Nephron progenitor cell (in vitro differentiated cells): ENCODE data around the gene PRDM16.

Source experiments
- DNase-seq: peaks from one replicate; pipeline ENCODE4 v3.0.0; 2021
- H3K27ac Mint-ChIP-seq: 2 replicates; pipeline ENCODE4 v1.8.0; 2021; ENCODE audit warnings: mild to moderate bottlenecking, moderate library complexity, mixed read lengths
- H3K27me3 Mint-ChIP-seq: 2 replicates; pipeline ENCODE4 v1.8.0; 2021; ENCODE audit warnings: mild to moderate bottlenecking, low read depth, mixed read lengths; ENCODE audit not compliant: poor library complexity
- H3K36me3 Mint-ChIP-seq: 2 replicates; pipeline ENCODE4 v1.8.0; 2021; ENCODE audit warnings: low read depth, mixed read lengths
- H3K4me1 Mint-ChIP-seq: 2 replicates; pipeline ENCODE4 v1.8.0; 2021; ENCODE audit warnings: mixed read lengths
- H3K4me3 Mint-ChIP-seq: 2 replicates; pipeline ENCODE4 v1.8.0; 2021; ENCODE audit warnings: mild to moderate bottlenecking, moderate library complexity, mixed read lengths
- H3K9me3 Mint-ChIP-seq: 2 replicates; pipeline ENCODE4 v1.8.0; 2021; ENCODE audit warnings: mild to moderate bottlenecking, moderate library complexity, mixed read lengths
- CTCF ChIP-seq: fragments of 200-600 bp; sonication (generic); IDR thresholded peaks from 2 replicates; pipeline ENCODE4 v1.5.0; 2021; ENCODE audit warnings: antibody characterized with exemption

The PRDM16 gene

GRCh38 chr1:3441410-3441847 lies 372.4 kb downstream of the PRDM16 start:
- Mint-ChIP-seq H3K9me3 (peaks cover 9% of the 10 kb centered on the region), H3K4me1 (peaks cover 40% of the 10 kb centered on the region), H3K27ac (peak overlapping the region; percentile 28), H3K36me3 (no peaks in the 10 kb centered on the region), H3K27me3 (peaks cover 9% of the 10 kb centered on the region), H3K4me3 (no peak overlapping the region)
- no peak for TF ChIP-seq CTCF
- DNase-seq: no peak

- peaks cover 40% of the 10 kb centered on the region for H3K4me1 Mint-ChIP-seq
- no peaks in the 10 kb centered on the region for H3K36me3 Mint-ChIP-seq
- H3K4me3 Mint-ChIP-seq: no peak overlapping the region
- peaks cover 9% of the 10 kb centered on the region for H3K9me3 Mint-ChIP-seq
- DNase-seq: no peak
- H3K27me3 Mint-ChIP-seq: peaks cover 12% of the 10 kb centered on the region
- TF ChIP-seq CTCF: no peak
- no peak overlapping the region for H3K27ac Mint-ChIP-seq
Measured at GRCh38 chr1:3441880-3442279, 372.9 kb downstream of the PRDM16 start.

- Mint-ChIP-seq H3K4me3 (no peak overlapping the region), H3K36me3 (no peaks in the 10 kb centered on the region), H3K4me1 (peaks cover 40% of the 10 kb centered on the region), H3K27ac (no peak overlapping the region), H3K27me3 (peaks cover 16% of the 10 kb centered on the region), H3K9me3 (peaks cover 7% of the 10 kb centered on the region)
- no peak for DNase-seq
- TF ChIP-seq CTCF: no peak
Measured at GRCh38 chr1:3442331-3442730, 373.3 kb downstream of the PRDM16 start.

GRCh38 chr1:3442901-3443300 lies 373.9 kb downstream of the PRDM16 start:
- no peak for TF ChIP-seq CTCF
- Mint-ChIP-seq H3K27me3 (peaks cover 16% of the 10 kb centered on the region), H3K27ac (no peak overlapping the region), H3K4me3 (no peak overlapping the region), H3K36me3 (no peaks in the 10 kb centered on the region), H3K9me3 (peaks cover 10% of the 10 kb centered on the region), H3K4me1 (peaks cover 40% of the 10 kb centered on the region)
- DNase-seq: no peak

- peaks cover 13% of the 10 kb centered on the region for H3K9me3 Mint-ChIP-seq
- peaks cover 40% of the 10 kb centered on the region for H3K4me1 Mint-ChIP-seq
- H3K4me3 Mint-ChIP-seq: no peak overlapping the region
- TF ChIP-seq CTCF: no peak
- no peak overlapping the region for H3K27ac Mint-ChIP-seq
- no peaks in the 10 kb centered on the region for H3K36me3 Mint-ChIP-seq
- DNase-seq: no peak
- peaks cover 20% of the 10 kb centered on the region for H3K27me3 Mint-ChIP-seq
Measured at GRCh38 chr1:3443807-3444206, 374.8 kb downstream of the PRDM16 start.

- no peak for DNase-seq
- no peak for TF ChIP-seq CTCF
- H3K27ac Mint-ChIP-seq: peak overlapping the region; percentile 39
- no peaks in the 10 kb centered on the region for H3K36me3 Mint-ChIP-seq
- peaks cover 13% of the 10 kb centered on the region for H3K9me3 Mint-ChIP-seq
- no peak overlapping the region for H3K4me3 Mint-ChIP-seq
- H3K4me1 Mint-ChIP-seq: peaks cover 40% of the 10 kb centered on the region
- H3K27me3 Mint-ChIP-seq: peaks cover 20% of the 10 kb centered on the region
Measured at GRCh38 chr1:3444298-3444697, 375.3 kb downstream of the PRDM16 start.
